ENCODE data around the gene CHCHD4. TPM values are rescaled to one million over a fixed set of nuclear protein-coding genes. Genes with fewer than 3 reads are reported as not detected.

CHCHD4 gene
- polyA plus RNA-seq, 1 of the 3 experiments (the other 2 are of a cell fraction) = 15.4 TPM

DNA sequence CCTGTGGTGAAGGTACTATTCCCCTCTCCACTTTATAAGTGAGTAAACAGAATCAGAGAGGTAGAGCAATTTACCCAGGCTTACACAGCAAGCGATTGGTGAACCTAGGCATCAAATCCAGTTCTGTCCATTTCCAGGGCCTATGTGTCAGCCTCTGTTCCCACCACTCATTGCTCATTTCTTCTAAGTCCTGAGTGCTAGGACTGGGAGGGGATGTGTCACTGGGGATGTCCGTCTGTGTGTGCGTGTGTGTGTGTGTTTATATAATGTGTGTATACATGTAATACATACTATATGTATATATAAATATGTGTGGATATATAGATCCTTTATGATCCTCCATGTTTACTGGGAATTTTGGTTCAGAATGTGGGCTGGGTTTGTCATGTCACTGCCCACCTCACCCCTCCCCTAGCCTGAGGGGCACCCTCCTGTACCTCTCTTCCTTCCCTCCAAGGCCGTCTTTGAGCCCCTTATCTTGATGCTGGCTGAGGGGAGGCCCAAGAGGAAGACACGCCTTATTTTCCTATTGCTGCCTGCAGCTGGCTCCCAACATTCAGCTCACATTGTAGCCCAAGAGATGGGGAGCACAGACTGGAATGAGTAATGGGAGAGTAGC is 2.3 kb upstream of the CHCHD4 start:
- peak overlapping the region; percentile 92 for H3K4me2 ChIP-seq
- ChIA-PET POLR2A (no interaction called here), CTCF (interaction anchor here (1.2 to 3.9 kb wide), 2 partner anchors 230 to 242 kb away, joined by 3 to 37 read pairs; no protein-coding TSS in a partner anchor)
- no peaks in the 10 kb centered on the region for H3K9me3 ChIP-seq
- peak overlapping the region in 1 of 2 experiments; percentile 88; a peak in 2 of 4 replicates for H3K4me3 ChIP-seq (ENCODE audit: low read depth in 2 of 2, low read length in 1 of 2)
- no peaks in the 10 kb centered on the region for H3K27me3 ChIP-seq (ENCODE audit: insufficient read depth)
- peak overlapping the region; percentile 96; the same call in 1 of the 2 replicates for H3K9ac ChIP-seq
- H2AFZ ChIP-seq (ENCODE audit: low read depth) = no peak overlapping the region
- 90% methylated on average over 5 of the region's 5 CpGs for WGBS (ENCODE audit: low lambda C conversion rate)
- peaks cover 14% of the 10 kb centered on the region for H3F3A ChIP-seq (replicated peaks; ENCODE audit: insufficient read depth)
- no peak for DNase-seq
- no peak for TF ChIP-seq IRF3 (IDR thresholded peaks at IDR 0.05; ENCODE audit: low read depth, low read length)
- H3K27ac ChIP-seq (ENCODE audit: low read depth in 2 of 2, low read length in 1 of 2) = peak overlapping the region in 1 of 2 experiments; percentile 93; a peak in 1 of 4 replicates
- H3K9me2 ChIP-seq = no peaks in the 10 kb centered on the region
- peaks cover 36% of the 10 kb centered on the region for H4K20me1 ChIP-seq (ENCODE audit: insufficient read depth)
- H3K36me3 ChIP-seq (replicated peaks in 1 of 2; ENCODE audit: control insufficient read depth in 1 of 2, insufficient read depth in 2 of 2, low read length in 1 of 2) = peaks cover 32 to 50% of the 10 kb centered on the region in 2 experiments
- H3K79me2 ChIP-seq (ENCODE audit: insufficient read depth) = peaks cover 84% of the 10 kb centered on the region
- H3K4me1 ChIP-seq (ENCODE audit: control insufficient read depth in 1 of 2, insufficient read depth in 2 of 2, low read depth in 1 of 2, low read length in 1 of 2) = peaks cover 15 to 34% of the 10 kb centered on the region in 2 experiments

DNA sequence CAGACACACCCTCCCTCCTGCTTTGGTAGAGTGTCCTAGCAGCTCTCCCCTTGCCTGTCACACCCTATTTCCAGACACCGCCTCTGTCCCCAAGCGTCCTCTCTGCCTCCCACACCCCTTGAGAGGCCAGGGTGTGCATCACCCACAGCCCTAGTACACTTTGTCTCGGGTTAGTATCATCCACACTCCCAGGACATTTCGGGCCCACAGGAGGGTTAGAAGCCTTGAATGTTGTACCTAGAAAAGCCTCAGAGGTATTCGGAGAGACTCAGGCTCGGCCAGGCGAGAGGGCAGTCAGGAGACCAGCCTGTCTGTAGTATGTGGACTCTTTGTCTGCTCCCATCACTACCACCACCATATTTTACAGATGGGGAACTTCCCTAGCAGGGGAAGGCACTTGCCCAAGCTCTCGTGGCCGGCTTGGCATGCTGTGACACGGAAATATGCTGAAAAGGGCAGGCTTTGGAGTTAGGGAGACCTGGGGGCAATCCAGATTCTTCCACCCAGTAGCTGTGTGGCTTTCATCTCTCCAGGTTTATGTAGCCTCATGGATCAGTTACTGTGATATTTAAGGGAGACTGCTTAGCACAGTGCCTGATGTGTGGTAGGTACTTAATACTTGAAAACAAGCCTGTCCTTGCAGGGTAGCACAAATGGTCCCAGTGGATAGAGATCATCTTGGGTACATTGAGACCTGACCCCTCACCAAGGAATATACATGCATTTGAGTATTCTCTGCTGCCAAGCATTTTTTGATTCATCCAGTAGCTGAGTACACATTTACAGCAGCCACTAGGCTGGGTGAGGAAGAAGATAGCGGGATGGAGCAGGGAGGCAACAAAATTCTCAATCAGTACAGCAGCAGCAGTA is 1.6 kb upstream of the CHCHD4 start:
- CTCF ChIA-PET = interaction anchor here (0.6 to 3.9 kb wide), 5 partner anchors 77 to 229 kb away, joined by 3 to 37 read pairs (median 3); no protein-coding TSS in a partner anchor

More for the DNA sequence above, 1.6 kb upstream of the CHCHD4 start:
- peak overlapping the region; percentile 92 for H3K4me2 ChIP-seq
- TF ChIP-seq SMC3 (IDR thresholded peaks at IDR 0.05; ENCODE audit: low read depth, low read length) = no peak
- TF ChIP-seq USF1 (IDR thresholded peaks at IDR 0.05; ENCODE audit: borderline replicate concordance, low read depth) = no peak
- no peak for TF ChIP-seq REST (IDR thresholded peaks at IDR 0.05; ENCODE audit: low read depth, low read length)
- TF ChIP-seq JUND (IDR thresholded peaks at IDR 0.05) = no peak
- no peak for TF ChIP-seq NFIC (IDR thresholded peaks at IDR 0.05; ENCODE audit: borderline replicate concordance)
- TF ChIP-seq IRF3 (IDR thresholded peaks at IDR 0.05; ENCODE audit: low read depth, low read length) = no peak
- TF ChIP-seq, protein P1, sequence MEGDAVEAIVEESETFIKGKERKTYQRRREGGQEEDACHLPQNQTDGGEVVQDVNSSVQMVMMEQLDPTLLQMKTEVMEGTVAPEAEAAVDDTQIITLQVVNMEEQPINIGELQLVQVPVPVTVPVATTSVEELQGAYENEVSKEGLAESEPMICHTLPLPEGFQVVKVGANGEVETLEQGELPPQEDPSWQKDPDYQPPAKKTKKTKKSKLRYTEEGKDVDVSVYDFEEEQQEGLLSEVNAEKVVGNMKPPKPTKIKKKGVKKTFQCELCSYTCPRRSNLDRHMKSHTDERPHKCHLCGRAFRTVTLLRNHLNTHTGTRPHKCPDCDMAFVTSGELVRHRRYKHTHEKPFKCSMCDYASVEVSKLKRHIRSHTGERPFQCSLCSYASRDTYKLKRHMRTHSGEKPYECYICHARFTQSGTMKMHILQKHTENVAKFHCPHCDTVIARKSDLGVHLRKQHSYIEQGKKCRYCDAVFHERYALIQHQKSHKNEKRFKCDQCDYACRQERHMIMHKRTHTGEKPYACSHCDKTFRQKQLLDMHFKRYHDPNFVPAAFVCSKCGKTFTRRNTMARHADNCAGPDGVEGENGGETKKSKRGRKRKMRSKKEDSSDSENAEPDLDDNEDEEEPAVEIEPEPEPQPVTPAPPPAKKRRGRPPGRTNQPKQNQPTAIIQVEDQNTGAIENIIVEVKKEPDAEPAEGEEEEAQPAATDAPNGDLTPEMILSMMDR (IDR thresholded peaks at IDR 0.05) = no peak
- no peak for TF ChIP-seq TCF12 (IDR thresholded peaks at IDR 0.05)
- no peak for TF ChIP-seq FOXJ3 (CRISPR knock-in tag; IDR thresholded peaks at IDR 0.05)
- TF ChIP-seq GATA2 (CRISPR knock-in tag; IDR thresholded peaks at IDR 0.05) = no peak
- TF ChIP-seq MAX (IDR thresholded peaks at IDR 0.05; ENCODE audit: low read depth) = no peak
- no peak for TF ChIP-seq EP300 (IDR thresholded peaks at IDR 0.05; ENCODE audit: borderline replicate concordance in 1 of 2, low read depth in 1 of 2, low read length in 1 of 2)
- no peak for TF ChIP-seq ELF1 (IDR thresholded peaks at IDR 0.05)
- no peaks in the 10 kb centered on the region for H3K9me2 ChIP-seq
- POLR2A ChIA-PET = interaction anchor here (1.2 to 3.2 kb wide), 4 partner anchors 23 to 230 kb away, joined by 3 to 35 read pairs (median 8); partner anchors contain the start of genes LSM3 and XPC
- H4K20me1 ChIP-seq (ENCODE audit: insufficient read depth) = peaks cover 36% of the 10 kb centered on the region
- H3K79me2 ChIP-seq (ENCODE audit: insufficient read depth) = peaks cover 82% of the 10 kb centered on the region
- peak overlapping the region; percentile 29 to 93 for H3K27ac ChIP-seq (ENCODE audit: low read depth in 2 of 2, low read length in 1 of 2)
- peaks cover 35 to 48% of the 10 kb centered on the region in 2 experiments for H3K36me3 ChIP-seq (replicated peaks in 1 of 2; ENCODE audit: control insufficient read depth in 1 of 2, insufficient read depth in 2 of 2, low read length in 1 of 2)
- H3K4me3 ChIP-seq (ENCODE audit: low read depth in 2 of 2, low read length in 1 of 2) = peak overlapping the region; percentile 88 to 99
- peaks cover 14% of the 10 kb centered on the region for H3F3A ChIP-seq (replicated peaks; ENCODE audit: insufficient read depth)
- 40% methylated on average over 11 of the region's 11 CpGs for WGBS (ENCODE audit: low lambda C conversion rate)
- H3K9ac ChIP-seq = peak overlapping the region; percentile 96
- no peaks in the 10 kb centered on the region for H3K27me3 ChIP-seq (ENCODE audit: insufficient read depth)
- H2AFZ ChIP-seq (ENCODE audit: low read depth) = no peak overlapping the region
- H3K9me3 ChIP-seq = no peaks in the 10 kb centered on the region
- peaks cover 15 to 34% of the 10 kb centered on the region in 2 experiments for H3K4me1 ChIP-seq (ENCODE audit: control insufficient read depth in 1 of 2, insufficient read depth in 2 of 2, low read depth in 1 of 2, low read length in 1 of 2)
- no peak for DNase-seq
